GM12873 (cell line): Measurements from ENCODE around the gene SQSTM1.

ENCODE experiments used
- CTCF ChIP-seq: IDR thresholded peaks from 2 replicates; pipeline ENCODE4 v1.5.1; 2012; ENCODE audit warnings: low read depth, mild to moderate bottlenecking, moderate library complexity, low read length, control low read depth; ENCODE audit not compliant: insufficient read depth; ENCODE audit errors: missing control alignments

SQSTM1 gene

GRCh38 chr5:179829732-179830435, 9.2 kb downstream of the SQSTM1 start:
- no peak for TF ChIP-seq CTCF

GRCh38 chr5:179830818-179831468, 10.2 kb downstream of the SQSTM1 start:
- TF ChIP-seq CTCF, result no peak

- TF ChIP-seq CTCF, result no peak
These were observed 11.5 kb downstream of the SQSTM1 start for GRCh38 chr5:179832039-179832745.

- no peak for TF ChIP-seq CTCF
These were observed 12.5 kb downstream of the SQSTM1 start for GRCh38 chr5:179833056-179833708.

GRCh38 chr5:179833709-179834070, 13.0 kb downstream of the SQSTM1 start:
- no peak for TF ChIP-seq CTCF

- no peak for TF ChIP-seq CTCF
These were observed 13.4 kb downstream of the SQSTM1 start for GRCh38 chr5:179834120-179834519.

- TF ChIP-seq CTCF, result no peak
These were observed 15.7 kb downstream of the SQSTM1 start for GRCh38 chr5:179836225-179837019.
